Endothelial cell of umbilical vein (primary cell): ENCODE measurements around the gene SRGN. TPM values are rescaled to one million over a fixed set of nuclear protein-coding genes. Genes with fewer than 3 reads are reported as not detected.

Source experiments
- BruUV-seq: library from RNA; stranded (reverse); fragments of 400-500 nt; replicated peaks from 2 replicates; lab custom pipeline; 2021; lab: Mats Ljungman, UMichigan
- CTCF ChIA-PET: fragments of 300-600, 350-600 bp; sonication (Branson Sonifier 250); formaldehyde crosslinking; loops from one replicate; lab custom pipeline; 2021; ENCODE audit warnings: antibody characterized with exemption, inconsistent platforms; lab: Charles Lee
- POLR2A ChIA-PET: fragments of 300-600, 350-600 bp; sonication (Branson Sonifier 250); formaldehyde crosslinking; loops from one replicate; lab custom pipeline; 2021; ENCODE audit warnings: antibody characterized with exemption, inconsistent platforms; lab: Charles Lee
- DNase-seq: peaks from one replicate; pipeline ENCODE4 v3.0.0-alpha.2; 2011; ENCODE audit warnings: low read depth, low spot score
- FAIRE-seq: peaks from 2 replicates; lab custom pipeline; 2011; peaks lifted over from hg19 to GRCh38; lab: Jason Lieb, UNC
- H2AFZ ChIP-seq: 2 replicates; pipeline ENCODE4 v1.6.0; 2012; ENCODE audit warnings: low read depth, low read length, control low read depth, inconsistent platforms
- H3K27ac ChIP-seq: 2 replicates; pipeline ENCODE4 v1.5.1; 2011; ENCODE audit warnings: low read depth, mild to moderate bottlenecking, control low read depth, low read length, moderate library complexity; ENCODE audit not compliant: insufficient read depth
- H3K27me3 ChIP-seq, 2 experiments: 2 replicates each; pipeline versions ENCODE4 v1.6.0 to v1.6.1; 2011; ENCODE audit warnings: low read length in 2 of 2, mixed read lengths in 1 of 2; ENCODE audit not compliant: control insufficient read depth in 2 of 2, insufficient read depth in 2 of 2
- H3K36me3 ChIP-seq, 2 experiments: 2 replicates in 1 of 2; 3 replicates in 1 of 2; pipeline ENCODE4 v1.5.1; 2011; ENCODE audit warnings: low read length in 2 of 2, mild to moderate bottlenecking in 1 of 2, moderate library complexity in 1 of 2; ENCODE audit not compliant: control insufficient read depth in 2 of 2, insufficient read depth in 2 of 2; ENCODE audit errors: extremely low read depth in 1 of 2
- H3K4me1 ChIP-seq: 3 replicates; pipeline ENCODE4 v1.5.1; 2011; ENCODE audit warnings: mild to moderate bottlenecking, low read length; ENCODE audit not compliant: control insufficient read depth, insufficient read depth; ENCODE audit errors: extremely low read depth
- H3K4me2 ChIP-seq: 2 replicates; pipeline ENCODE4 v1.6.1; 2011; ENCODE audit warnings: low read length, control low read depth, mixed read lengths; ENCODE audit not compliant: insufficient read depth
- H3K4me3 ChIP-seq, 3 experiments: fragments of 200-600 bp in 1 of 3; sonication (generic), shearing (Covaris generic) in 1 of 3; replicated peaks in 1 of 3; 2 replicates each; pipeline ENCODE4 v1.5.1; 2011 to 2016; ENCODE audit warnings: control low read depth in 3 of 3, low read length in 3 of 3, mild to moderate bottlenecking in 2 of 3, inconsistent platforms in 1 of 3, low read depth in 1 of 3, moderate library complexity in 1 of 3; ENCODE audit not compliant: insufficient read depth in 1 of 3
- H3K79me2 ChIP-seq: 2 replicates; pipeline ENCODE4 v1.6.0; 2012; ENCODE audit warnings: low read length, inconsistent platforms; ENCODE audit not compliant: control insufficient read depth, insufficient read depth
- H3K9ac ChIP-seq: replicated peaks from 2 replicates; pipeline ENCODE3; 2011; ENCODE audit warnings: low read length, control low read depth; ENCODE audit not compliant: insufficient read depth; ENCODE audit errors: extremely low read depth
- H3K9me1 ChIP-seq: replicated peaks from 3 replicates; pipeline ENCODE4 v1.6.0; 2011; ENCODE audit warnings: mild to moderate bottlenecking, low read length; ENCODE audit not compliant: control insufficient read depth, insufficient read depth; ENCODE audit errors: extremely low read depth
- H3K9me3 ChIP-seq: replicated peaks from 2 replicates; pipeline ENCODE4 v1.5.1; 2012; ENCODE audit warnings: low read length, inconsistent platforms; ENCODE audit not compliant: control insufficient read depth, insufficient read depth
- H4K20me1 ChIP-seq: replicated peaks from 2 replicates; pipeline ENCODE3; 2011; ENCODE audit warnings: mild to moderate bottlenecking, low read length; ENCODE audit not compliant: control insufficient read depth, insufficient read depth; ENCODE audit errors: extremely low read depth
- EZH2 ChIP-seq: IDR thresholded peaks from 2 replicates; pipeline ENCODE4 v1.6.1; 2012; ENCODE audit warnings: borderline replicate concordance, low read depth, mild to moderate bottlenecking, moderate library complexity, low read length, inconsistent platforms; ENCODE audit not compliant: severe bottlenecking
- FOS ChIP-seq: IDR thresholded peaks from 2 replicates; pipeline ENCODE4 v1.6.1; 2011; ENCODE audit warnings: mild to moderate bottlenecking, low read length, moderate library complexity, borderline replicate concordance; ENCODE audit not compliant: insufficient read depth
- GATA2 ChIP-seq: IDR thresholded peaks from 2 replicates; pipeline ENCODE4 v1.7.0; 2011; ENCODE audit warnings: low read depth, mild to moderate bottlenecking, moderate library complexity, mixed read lengths, low read length; ENCODE audit not compliant: insufficient read length, insufficient read depth
- JUN ChIP-seq: IDR thresholded peaks from 2 replicates; pipeline ENCODE4 v1.6.1; 2011; ENCODE audit warnings: borderline replicate concordance, low read depth; ENCODE audit not compliant: insufficient read length, insufficient read depth
- MYC ChIP-seq: IDR thresholded peaks from one replicate; pipeline ENCODE4 v1.6.1; 2011; ENCODE audit warnings: mild to moderate bottlenecking, low read depth, low read length
- POLR2A ChIP-seq: IDR thresholded peaks from 2 replicates; pipeline ENCODE4 v1.6.1; 2012; ENCODE audit warnings: low read depth, mild to moderate bottlenecking, control low read depth, low read length
- POLR2AphosphoS5 ChIP-seq: IDR thresholded peaks from 2 replicates; pipeline ENCODE4 v1.6.1; 2012; ENCODE audit warnings: low read depth, mild to moderate bottlenecking, control low read depth, low read length, moderate library complexity; ENCODE audit not compliant: insufficient read depth
- dilution Hi-C: fragments of 300-500 bp; cut with MboI; formaldehyde crosslinking; loops from one replicate; pipeline ENCODE4 v1.15.0; 2019; ENCODE audit warnings: low sequenced_read_pairs; ENCODE audit not compliant: extremely low pct_ligation_motif_present
- intact Hi-C: fragments of 100-400 bp; cut with micrococcal nuclease; formaldehyde crosslinking; loops from one replicate; pipeline ENCODE4 v1.10.0; 2022
- polyA plus RNA-seq, 4 experiments: library from polyadenylated mRNA; depleted of rRNA in 3 of 4; stranded (reverse) in 3 of 4; unstranded in 1 of 4; fragments of >200 nt; gene quantifications; 2 replicates each; pipeline versions ENCODE4 v1.2.1 to v1.2.3, GENCODE V29; 2011 to 2012; ENCODE audit warnings: missing spikeins in 1 of 4
- total RNA-seq: library from RNA; stranded (reverse); gene quantifications from 2 replicates; pipeline ENCODE4 v1.2.3, GENCODE V29; 2021
- TF ChIP-seq, protein P1 (sequence below): IDR thresholded peaks from 2 replicates; pipeline ENCODE4 v1.6.1; 2011; ENCODE audit not compliant: insufficient read depth, insufficient read length
- TF ChIP-seq, protein P2 (sequence below), 2 donors: IDR thresholded peaks; 1 replicate in 1 of 2; 2 replicates in 1 of 2; pipeline ENCODE4 v1.5.1; 2011; ENCODE audit warnings: low read length in 2 of 2, mild to moderate bottlenecking in 2 of 2, moderate library complexity in 2 of 2, control low read depth in 1 of 2, inconsistent platforms in 1 of 2, low read depth in 1 of 2; ENCODE audit not compliant: insufficient read depth in 1 of 2; ENCODE audit errors: extremely low read depth in 1 of 2

SRGN gene
- total and polyA plus RNA-seq, 2 donors (not counting 3 experiments of a cell fraction or from before 2014, with no cell fraction given) = 384 to 450 TPM

DNA sequence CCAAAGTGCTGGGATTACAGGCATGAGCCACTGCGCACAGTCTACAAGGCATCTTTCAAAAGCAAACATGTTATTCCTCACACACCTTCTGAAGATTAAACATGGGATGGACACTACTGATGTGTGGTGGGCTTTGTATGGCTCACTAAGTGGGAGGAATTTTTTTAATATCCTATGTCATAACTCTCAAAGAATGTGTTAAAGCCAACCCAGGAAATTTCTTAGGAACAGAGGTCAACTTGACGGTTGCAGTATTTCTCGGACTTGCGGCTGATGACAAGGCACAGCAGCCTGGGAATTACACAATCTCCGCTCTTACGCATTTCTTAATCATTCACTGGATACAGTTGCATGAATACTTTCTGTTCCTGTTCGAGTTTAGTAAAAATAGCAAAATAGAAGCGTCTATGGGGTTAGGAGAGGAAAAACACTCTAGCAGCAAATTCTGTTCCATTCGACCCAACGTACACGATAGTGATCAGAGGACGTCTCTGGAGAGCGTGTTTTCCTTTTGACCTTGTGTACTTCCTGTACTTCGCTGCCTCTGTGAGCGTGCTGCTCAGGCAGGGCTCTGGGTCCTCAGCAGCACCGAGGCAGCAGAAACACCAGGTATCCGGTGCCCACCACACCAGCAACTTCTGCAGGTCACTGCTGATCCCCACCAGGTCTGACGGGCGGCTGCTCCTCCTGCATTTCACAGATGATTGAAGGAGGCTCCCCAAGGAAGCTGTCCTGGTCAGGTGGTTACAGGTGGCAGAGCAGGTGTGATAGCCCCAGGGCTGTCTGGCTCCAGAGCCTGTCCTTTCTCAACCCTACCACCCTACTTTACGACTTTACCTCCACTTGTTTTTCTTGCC is 26.4 kb upstream of the SRGN start:
- Histone ChIP-seq H2AFZ (no peak overlapping the region), H3K4me3 (peak overlapping the region in 2 of 3 experiments; percentile 16 to 45), H3K27me3 (no peaks in the 10 kb centered on the region), H3K79me2 (no peaks in the 10 kb centered on the region), H3K9me3 (no peaks in the 10 kb centered on the region), H3K36me3 (no peaks in the 10 kb centered on the region), H3K9me1 (no peaks in the 10 kb centered on the region), H4K20me1 (no peaks in the 10 kb centered on the region), H3K9ac (peak overlapping the region; percentile 70), H3K27ac (peak overlapping the region; percentile 91), H3K4me1 (peaks cover 58% of the 10 kb centered on the region), H3K4me2 (peak overlapping the region; percentile 65)
- intact Hi-C loops = loop anchor here (1.0 kb wide), 4 partner anchors 27 to 160 kb away; partner anchors contain the start of genes DDX50, SRGN and VPS26A
- POLR2A ChIA-PET = interaction anchor here (0.8 kb wide), 1 partner anchor 26 kb away, joined by 3 read pairs; the partner anchor contains the start of gene SRGN
- TF ChIP-seq POLR2AphosphoS5 = peak; percentile 50
- no peak for TF ChIP-seq EZH2
- peak; percentile 79 for TF ChIP-seq JUN
- peak; percentile 55 for TF ChIP-seq POLR2A
- TF ChIP-seq FOS = peak; percentile 95
- no peak for TF ChIP-seq MYC
- peak; percentile 98 for TF ChIP-seq GATA2
- TF ChIP-seq, protein P1, sequence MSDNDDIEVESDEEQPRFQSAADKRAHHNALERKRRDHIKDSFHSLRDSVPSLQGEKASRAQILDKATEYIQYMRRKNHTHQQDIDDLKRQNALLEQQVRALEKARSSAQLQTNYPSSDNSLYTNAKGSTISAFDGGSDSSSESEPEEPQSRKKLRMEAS = no peak
- TF ChIP-seq, protein P2, sequence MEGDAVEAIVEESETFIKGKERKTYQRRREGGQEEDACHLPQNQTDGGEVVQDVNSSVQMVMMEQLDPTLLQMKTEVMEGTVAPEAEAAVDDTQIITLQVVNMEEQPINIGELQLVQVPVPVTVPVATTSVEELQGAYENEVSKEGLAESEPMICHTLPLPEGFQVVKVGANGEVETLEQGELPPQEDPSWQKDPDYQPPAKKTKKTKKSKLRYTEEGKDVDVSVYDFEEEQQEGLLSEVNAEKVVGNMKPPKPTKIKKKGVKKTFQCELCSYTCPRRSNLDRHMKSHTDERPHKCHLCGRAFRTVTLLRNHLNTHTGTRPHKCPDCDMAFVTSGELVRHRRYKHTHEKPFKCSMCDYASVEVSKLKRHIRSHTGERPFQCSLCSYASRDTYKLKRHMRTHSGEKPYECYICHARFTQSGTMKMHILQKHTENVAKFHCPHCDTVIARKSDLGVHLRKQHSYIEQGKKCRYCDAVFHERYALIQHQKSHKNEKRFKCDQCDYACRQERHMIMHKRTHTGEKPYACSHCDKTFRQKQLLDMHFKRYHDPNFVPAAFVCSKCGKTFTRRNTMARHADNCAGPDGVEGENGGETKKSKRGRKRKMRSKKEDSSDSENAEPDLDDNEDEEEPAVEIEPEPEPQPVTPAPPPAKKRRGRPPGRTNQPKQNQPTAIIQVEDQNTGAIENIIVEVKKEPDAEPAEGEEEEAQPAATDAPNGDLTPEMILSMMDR (IDR thresholded peaks at IDR 0.05; ENCODE audit: extremely low read depth in 1 of 2, insufficient read depth in 1 of 2, low read depth in 1 of 2, low read length in 2 of 2) = no peak
- TSS peak; percentile 88 for BruUV-seq
- DNase-seq (peak; percentile 96), FAIRE-seq (peak; percentile 98)
- dilution Hi-C loops = no loop called here
- CTCF ChIA-PET = interaction anchor here (1.0 to 1.5 kb wide), 4 partner anchors 26 to 57 kb away, joined by 3 to 7 read pairs (median 6); partner anchors contain the start of gene SRGN
